ENCODE results near the gene ATG4B.

GRCh38 chr2:241671457-241672240 is 34.2 kb downstream of the ATG4B start:
- TF ChIP-seq, protein P1, sequence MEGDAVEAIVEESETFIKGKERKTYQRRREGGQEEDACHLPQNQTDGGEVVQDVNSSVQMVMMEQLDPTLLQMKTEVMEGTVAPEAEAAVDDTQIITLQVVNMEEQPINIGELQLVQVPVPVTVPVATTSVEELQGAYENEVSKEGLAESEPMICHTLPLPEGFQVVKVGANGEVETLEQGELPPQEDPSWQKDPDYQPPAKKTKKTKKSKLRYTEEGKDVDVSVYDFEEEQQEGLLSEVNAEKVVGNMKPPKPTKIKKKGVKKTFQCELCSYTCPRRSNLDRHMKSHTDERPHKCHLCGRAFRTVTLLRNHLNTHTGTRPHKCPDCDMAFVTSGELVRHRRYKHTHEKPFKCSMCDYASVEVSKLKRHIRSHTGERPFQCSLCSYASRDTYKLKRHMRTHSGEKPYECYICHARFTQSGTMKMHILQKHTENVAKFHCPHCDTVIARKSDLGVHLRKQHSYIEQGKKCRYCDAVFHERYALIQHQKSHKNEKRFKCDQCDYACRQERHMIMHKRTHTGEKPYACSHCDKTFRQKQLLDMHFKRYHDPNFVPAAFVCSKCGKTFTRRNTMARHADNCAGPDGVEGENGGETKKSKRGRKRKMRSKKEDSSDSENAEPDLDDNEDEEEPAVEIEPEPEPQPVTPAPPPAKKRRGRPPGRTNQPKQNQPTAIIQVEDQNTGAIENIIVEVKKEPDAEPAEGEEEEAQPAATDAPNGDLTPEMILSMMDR (IDR thresholded peaks at IDR 0.05; ENCODE audit: borderline replicate concordance, extremely low read depth, low read length, poor library complexity, severe bottlenecking): no peak
- TF ChIP-seq EZH2 (IDR thresholded peaks at IDR 0.05; ENCODE audit: borderline replicate concordance, low read depth, low read length, severe bottlenecking): no peak
